ENCODE data around the gene ZGPAT.

DNA sequence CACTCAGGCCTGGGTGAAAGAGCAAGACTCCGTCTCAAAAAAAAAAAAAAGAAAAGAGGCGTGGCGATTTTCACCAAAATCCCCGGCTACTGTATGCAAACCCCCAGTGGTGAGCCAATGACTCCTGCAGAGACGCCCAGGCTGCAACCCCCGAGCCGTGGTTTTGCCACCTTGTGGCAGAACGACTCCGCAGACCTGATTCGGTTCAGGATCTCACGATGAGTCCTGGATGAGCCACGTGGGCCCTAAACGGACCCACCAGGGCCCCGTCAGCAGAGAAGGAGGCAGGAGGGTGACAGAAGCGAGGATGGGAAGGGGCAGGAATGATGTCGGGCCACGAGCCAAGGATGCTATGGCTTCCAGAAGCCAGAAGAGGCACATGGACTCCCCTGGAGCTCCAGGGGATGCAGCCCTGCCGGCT, 74.2 kb downstream of the ZGPAT start:
- TF ChIP-seq POLR2AphosphoS5 (IDR thresholded peaks at IDR 0.05) (no peak), POLR2A (IDR thresholded peaks at IDR 0.05) (no peak), EP300 (IDR thresholded peaks at IDR 0.05; ENCODE audit: low read depth) (no peak)

Data from transverse colon (tissue), 3 donors.